Activated T-cell treated with anti-CD3 and anti-CD28 coated beads for 4 hours (primary cell): Measurements from ENCODE around the gene TDRD10.
"Not testable (repeated sequence)": the region's sequence is repeated elsewhere in the genome, so short reads cannot be mapped to it uniquely, and the experiment has no call there.

Experiments used
- DNase-seq: peaks from one replicate; pipeline ENCODE4 v3.0.0-alpha.2; 2020

Gene TDRD10

DNA sequence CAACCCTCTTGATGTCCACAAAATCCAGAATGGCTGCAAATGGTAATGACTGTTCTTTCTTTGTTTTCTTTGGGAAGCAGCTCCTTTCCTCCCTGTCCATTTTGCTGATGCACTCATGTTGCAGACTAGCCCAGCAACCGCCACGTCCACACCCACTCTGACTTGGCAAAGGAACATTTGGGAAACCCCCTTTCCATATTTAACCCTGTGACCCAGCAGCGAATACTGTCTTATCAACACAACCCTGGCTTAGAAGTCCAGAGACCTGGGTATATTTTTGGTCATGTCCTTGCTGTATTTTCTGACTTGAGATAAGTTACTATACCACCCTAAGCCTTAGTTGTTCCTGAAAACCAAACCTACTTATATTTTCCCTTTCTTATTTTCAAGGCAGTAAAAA lies 18.3 kb downstream of the TDRD10 start:
- no peak for DNase-seq

DNA sequence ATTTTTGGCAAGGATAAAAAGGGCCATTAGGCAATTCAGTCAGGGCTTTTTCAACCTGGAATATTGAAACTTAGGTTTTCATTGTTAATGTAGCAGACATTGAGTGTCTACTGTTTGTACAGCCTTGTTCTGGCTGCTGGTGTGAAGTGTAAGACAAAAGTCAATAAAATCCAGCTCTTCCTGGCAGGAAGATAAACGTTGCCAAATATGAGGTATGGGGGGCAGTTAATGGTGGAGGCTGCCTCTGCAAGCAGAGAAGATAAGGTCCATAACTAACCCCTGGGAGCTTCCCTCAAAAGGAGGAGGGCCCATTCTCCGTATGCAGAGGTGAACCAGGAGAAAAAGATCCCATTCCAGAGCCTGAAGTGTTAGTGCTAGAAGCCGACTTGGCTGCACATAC lies 19.7 kb downstream of the TDRD10 start:
- DNase-seq = no peak

DNA sequence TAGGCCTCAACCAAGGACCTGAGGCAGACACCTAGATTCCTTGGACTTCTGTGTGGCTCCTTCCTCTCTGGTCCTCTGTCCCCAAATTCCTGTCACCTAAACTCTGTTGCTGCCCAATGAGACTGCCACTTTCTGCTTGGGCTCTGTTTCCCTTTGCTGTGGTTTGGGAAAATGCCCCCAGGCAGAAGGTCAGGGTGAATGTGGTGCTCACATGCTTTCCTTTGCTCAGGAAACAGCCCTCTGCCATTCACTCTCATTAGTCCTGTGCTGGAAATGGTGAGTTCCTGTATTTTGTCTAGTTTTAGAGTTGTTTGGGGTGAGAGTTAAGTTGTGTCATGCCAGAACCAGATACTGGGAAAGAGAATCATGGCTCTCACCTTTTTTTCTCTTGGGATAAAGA lies 22.9 kb downstream of the TDRD10 start:
- DNase-seq = no peak

DNA sequence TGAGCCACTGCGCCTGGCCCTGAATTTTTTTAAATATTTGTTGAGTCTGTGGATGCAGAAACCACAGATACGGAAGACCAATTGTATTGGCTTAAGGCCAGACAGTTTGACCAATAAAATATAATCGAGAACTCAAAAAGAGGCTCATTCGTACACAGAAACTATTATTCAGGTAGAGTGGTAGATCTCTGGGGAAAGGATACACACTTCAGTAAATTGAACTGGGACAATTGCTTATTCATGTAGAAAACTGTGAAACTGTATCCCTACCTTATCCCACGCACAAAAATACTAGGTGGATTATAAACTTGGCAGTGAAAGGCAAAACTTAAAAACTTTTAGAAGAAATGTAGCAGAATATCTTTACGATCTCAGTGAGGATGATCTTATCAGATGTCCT lies 25.2 kb downstream of the TDRD10 start:
- no peak for DNase-seq

DNA sequence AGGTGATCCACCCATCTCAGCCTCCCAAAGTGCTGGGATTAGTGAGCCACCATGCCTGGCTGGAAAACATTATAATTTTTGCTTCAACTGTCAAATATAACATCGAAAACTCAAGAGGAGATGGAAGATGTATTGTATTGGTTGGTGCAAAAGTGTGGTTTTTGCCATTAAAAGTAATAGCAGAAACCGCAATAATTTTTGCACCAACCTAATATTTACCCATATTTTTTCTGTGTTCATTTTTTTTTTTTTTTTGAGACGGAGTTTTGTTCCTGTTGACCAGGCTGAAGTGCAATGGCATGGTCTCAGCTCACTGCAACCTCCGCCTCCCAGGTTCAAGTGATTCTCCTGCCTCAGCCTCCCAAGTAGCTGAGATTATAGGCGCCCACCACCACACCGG lies 27.3 kb downstream of the TDRD10 start:
- no peak for DNase-seq

DNA sequence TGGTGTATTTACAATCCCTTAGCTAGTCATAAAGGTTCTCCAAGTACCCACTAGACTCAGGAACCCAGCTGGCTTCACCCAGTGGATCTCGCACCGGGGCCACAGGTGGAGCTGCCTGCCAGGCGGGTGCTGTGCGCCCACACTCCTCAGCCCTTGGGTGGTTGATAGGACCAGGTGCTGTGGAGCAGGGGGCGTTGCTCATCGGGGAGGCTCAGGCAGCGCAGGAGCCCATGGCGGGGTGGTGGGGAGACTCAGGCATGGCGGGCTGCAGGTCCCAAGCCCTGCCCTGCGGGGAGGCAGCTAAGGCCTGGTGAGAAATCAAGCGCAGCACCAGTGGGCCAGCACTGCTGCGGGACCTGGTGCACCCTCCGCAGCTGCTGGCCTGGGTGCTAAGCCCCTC lies 29.9 kb downstream of the TDRD10 start:
- not testable (repeated sequence) for DNase-seq

DNA sequence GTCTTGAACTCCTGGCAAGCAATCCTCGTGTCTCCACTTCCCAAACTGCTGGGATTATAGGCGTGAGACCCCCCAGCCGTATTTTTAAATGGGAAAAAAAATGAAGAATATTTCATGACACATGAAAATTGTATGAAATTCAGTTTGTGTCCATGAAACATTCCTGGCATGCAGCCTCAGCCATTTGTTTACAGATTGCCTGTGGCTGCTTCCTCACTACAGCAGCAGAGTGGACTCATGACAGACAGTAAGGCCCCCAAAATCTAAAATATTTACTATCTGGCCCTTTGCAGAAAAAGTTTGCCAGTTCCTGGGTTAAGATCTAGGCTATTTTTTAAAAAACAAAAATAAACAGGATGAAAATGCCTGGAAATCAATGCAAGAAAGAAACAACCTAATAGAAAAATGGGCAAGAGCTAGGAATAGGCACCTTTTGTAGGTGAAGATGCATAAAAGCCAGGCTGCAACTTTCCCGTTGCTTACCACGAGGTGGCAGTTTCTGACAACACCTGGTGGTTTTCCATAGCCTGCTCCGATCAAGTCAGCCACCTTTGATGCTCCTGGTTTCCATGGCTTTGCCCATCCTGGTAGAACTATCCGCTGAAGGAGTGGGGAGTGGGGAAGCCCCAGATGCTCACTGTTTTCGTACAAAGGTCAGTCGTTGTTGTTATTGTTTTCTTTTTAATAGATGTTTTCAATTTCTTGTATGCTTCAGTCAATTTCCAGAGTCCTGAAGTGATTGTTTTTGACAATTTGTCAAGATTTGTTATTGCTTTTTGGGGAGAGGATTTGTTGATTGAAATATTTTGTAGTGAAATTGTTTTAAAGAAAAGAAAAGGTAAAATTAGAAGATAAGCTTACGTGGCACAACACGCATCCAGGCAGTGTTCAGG lies 32.2 kb downstream of the TDRD10 start:
- DNase-seq = no peak

DNA sequence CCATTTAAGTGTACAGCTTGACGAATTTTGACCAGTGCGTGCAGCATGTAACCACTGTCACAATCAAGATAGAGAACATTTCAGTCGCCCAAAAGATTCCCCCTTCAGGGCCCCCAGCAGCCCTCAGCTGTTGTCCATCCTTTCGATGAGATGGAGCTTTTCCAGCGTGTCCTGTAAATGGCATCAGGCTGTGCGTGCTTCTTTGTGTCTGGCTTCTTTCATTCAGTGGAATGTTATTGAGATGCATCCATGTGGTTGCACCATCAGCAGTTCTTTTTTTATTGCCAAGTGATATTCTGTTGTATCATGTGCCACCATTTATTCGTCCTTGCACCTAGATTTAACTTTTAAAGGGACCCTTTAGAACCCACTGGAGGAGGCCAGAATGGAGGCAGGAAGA lies 34.6 kb downstream of the TDRD10 start:
- DNase-seq = no peak

DNA sequence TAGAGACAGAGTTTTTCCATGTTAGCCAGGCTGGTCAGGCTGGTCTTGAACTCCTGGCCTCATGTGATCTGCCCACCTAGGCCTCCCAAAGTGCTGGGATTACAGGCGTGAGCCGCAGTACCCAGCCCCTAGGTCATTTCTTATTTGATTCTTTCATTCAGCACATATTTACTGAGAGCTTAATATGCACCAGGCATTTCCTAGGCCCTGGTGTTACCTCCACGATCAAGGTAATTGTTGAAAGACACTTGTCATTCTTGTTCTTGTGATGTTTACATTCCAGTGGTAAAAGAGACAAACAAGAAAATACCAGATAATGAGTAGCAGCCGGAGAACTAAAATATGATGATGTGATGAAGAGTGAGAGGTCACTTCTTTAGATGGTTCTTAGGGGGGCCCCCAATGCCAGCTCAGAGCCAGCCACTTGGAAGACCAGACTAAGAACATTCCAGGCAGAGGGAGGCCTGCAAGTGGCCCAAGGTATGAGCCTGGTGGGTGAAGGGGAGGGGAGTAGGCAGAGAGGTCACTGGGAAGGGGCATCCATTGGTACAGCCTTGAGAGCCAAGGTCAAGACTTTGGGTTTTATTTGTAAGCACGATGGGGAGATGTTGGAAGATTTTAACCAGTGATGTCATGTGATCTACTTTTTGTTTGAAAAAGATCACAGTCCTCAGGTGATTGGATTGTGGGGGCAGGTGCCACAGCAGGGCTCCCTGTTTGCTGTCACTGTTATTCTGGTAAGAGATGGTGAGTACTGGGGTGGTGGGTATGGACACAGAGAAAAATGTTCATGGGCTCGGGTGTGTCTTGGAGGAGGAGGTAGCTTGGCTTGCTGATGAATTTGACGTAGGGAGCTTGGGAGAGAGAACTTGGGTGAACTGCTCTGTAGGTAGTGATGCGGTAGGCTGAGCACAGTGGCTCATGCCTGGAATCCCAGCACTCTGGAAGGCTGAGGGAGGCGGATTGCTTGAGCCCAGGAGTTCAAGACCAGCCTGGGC lies 37.8 kb downstream of the TDRD10 start:
- DNase-seq = no peak

DNA sequence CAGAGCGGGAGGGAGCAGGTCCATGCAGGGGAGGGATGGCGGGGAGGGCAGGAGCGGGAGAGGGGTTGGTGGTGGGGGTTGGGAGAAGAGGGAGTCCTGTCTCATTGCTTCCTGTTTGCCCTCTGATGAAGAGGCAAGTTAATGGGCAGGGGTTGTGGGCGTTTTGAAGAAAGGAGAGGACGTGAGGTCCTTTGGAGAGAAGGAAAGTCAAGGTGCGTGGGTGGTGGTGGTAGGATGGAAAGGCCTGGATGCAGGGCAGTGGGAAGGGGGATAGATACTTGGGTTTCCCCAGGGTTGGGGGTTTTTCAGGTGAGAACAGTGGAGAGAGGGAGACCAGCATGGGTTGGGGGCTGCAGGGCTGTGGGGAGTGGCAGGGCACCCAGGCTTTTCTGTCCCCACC lies 39.2 kb downstream of the TDRD10 start:
- DNase-seq = no peak

DNA sequence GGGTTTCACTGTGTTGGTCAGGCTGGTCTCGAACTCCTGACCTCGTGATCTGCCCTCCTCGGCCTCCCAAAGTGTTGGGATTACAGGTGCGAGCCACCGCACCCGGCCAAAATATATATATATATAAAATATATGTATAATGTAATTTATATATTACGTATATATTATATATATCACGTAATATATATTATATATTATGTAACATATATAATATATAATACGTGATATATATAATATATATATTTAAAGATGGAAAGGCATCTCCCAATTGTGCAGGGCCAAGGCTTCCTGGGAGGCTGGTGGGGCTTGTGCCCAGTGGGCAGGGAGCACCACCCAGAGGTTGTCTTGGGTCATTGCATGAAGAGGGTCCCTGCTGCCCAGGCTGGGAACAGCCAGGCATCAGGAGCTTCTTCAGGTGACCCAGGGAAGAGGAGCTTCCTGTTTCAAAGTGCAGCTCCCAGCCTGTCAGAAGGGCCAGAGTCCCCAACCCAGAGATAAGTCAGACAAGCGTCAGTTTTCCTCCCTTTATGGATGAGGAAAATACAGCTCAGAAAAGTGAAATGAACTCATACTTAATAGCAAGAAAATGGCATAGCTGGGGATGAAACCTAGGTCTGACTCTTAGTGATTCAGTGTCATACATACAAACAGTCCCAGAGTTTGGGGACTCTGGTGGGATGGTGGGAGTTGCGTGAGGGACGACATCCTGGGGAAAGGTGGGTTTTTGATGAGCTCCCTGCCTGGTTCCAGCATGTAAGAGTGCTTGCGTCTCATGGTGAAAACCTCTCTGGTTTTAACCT lies 44.4 kb downstream of the TDRD10 start:
- DNase-seq = peak; percentile 21

DNA sequence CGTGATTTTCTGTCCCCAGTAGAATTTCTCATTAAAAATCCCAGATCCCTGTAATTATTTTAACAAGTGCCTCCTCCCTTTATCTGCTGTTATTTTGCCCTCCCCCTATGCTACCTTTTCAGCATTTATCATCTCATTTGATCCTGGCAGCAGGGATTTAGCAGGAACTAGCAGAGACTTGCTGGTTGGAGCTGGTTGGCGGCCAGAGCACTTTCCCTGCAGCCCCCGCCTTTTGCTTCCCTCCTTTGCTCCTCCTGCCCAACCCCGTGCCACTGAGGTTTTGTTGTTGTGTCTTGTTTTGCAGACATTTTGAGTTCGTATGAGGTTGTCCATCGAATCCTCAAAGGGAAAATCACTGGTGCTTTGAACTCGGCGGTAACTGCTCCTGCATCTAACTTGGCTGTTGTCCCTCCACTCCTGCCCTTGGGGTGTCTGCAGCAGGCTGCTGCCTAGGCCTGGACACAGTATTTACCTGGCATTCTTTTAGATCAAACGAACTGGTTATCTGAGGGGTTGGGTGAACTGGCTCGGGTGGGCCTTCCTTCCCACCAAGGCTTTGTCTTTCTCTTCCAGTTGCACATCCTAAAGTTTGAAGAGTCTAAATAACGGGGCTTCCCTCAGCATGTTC lies 45.2 kb downstream of the TDRD10 start:
- no peak for DNase-seq

DNA sequence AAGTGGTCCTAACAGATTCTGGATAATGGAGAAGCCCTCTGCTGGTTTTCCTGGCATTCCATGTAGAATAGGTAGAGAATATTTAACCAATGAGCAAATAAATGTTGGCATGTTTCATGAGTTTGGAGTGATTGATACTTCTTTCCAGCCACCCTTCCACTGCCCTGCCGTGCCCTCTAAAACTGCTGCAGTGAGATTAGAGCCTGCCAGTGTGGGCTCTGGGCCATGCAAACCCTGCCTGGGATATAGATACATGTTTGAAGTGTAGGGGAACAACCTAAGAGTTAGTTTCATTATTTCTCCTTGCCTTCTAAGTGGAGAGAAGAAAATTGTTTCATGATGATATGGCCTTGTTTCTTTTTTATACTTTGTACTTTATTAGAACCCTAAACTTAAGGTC lies 46.0 kb downstream of the TDRD10 start:
- no peak for DNase-seq

DNA sequence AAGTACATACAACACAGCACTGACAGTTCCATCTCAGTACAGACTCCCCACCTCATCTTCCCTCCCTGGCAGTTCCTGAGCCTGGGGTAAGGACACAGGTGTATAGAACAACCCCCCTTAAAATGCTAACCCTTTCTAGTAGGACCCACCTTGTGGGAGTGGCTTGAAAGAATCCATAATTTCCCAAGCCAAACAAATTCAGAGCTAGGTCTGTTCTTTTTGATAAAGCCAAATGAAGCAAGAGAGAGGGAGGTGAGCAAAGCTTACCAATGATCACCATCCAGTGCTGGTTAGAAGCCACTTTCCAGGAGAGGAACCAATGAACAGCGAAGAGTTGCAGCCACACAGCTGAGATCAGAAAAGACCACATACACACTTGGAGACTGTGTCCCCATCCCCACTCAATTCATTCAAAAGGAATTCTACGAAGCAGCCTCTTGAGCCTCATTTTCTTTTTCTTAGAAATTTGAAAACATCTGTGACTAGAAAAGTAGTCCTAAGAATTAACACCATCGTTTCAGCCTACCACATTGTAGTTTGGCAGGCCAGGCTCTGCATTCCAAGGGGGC lies 47.3 kb downstream of the TDRD10 start:
- no peak for DNase-seq

DNA sequence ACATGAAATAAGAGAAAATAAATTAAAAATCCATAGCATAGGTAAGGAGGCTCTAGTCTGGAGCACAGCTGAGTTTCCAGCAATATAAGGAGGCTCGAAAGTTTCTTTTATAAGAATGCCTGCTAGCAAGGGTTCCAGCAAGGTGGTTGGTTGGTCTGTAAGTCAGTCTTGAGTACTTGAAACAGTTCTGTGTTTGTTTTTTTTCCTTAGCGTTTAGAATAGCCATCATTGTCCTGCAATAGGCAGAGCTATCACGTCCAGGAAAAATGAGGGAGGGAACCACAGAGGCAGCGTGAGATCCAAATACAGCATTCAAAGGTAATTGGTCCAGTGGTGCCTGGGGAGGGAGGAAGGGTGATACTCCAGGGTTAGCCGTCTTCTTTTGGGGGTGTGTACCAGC lies 48.1 kb downstream of the TDRD10 start:
- no peak for DNase-seq

DNA sequence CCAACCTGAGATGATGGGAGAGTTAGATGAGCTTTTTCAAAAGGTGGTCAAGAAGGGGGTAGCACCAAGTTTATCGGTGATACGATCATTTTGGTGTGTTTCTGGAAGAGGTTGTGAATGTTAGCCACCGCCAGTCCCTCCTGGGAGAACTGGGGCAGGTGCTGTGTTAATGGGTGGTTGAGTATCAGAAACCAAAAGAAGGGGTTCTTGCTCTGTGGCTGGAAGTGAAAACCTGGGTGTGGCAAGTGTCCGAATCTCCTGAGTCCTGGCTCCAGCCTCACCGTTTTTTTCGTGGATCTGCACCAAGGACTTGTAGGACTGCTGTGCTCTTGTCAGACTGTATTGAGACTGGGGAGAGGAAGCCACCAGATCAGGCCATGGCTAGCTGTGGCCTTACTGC lies 48.6 kb downstream of the TDRD10 start:
- DNase-seq = no peak

DNA sequence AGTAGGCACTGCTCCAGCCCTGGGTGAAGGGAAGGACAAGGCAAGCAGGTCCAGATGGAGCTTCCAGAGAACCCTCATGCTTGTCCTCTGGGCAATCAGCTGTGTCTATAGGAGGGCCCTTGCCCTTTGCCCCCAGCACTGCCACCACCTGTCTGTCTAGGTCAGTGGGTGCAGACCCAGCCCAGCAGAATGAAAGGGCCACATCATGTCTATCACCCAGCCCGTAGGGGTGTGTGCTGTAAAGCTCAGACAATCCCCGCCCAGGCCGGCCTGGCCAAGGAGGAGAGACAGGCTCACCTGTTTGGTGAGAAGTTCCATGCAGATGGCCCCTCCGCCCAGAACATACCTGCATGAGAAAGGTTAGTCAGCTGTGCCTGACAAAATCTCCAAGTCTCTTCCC lies 49.5 kb downstream of the TDRD10 start:
- no peak for DNase-seq

DNA sequence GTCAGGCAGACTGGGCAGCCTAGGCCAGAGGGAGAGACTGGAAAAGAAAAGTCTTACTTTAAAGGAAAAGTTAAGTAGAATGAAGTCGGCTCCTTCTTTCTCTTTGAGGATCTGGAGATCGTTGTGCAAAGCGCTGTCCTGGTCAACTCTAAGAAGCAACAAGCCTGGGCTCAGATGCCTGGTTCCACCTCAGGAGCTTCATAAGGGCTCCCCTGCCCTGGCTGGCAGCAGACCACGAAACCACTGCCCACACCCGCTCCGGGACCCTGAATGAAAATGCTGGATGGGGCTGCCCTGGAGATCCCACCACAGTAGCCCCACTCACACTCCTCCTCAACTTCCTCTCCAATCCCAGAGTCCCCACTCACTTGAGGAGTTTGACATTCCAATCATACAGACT lies 50.0 kb downstream of the TDRD10 start:
- no peak for DNase-seq

DNA sequence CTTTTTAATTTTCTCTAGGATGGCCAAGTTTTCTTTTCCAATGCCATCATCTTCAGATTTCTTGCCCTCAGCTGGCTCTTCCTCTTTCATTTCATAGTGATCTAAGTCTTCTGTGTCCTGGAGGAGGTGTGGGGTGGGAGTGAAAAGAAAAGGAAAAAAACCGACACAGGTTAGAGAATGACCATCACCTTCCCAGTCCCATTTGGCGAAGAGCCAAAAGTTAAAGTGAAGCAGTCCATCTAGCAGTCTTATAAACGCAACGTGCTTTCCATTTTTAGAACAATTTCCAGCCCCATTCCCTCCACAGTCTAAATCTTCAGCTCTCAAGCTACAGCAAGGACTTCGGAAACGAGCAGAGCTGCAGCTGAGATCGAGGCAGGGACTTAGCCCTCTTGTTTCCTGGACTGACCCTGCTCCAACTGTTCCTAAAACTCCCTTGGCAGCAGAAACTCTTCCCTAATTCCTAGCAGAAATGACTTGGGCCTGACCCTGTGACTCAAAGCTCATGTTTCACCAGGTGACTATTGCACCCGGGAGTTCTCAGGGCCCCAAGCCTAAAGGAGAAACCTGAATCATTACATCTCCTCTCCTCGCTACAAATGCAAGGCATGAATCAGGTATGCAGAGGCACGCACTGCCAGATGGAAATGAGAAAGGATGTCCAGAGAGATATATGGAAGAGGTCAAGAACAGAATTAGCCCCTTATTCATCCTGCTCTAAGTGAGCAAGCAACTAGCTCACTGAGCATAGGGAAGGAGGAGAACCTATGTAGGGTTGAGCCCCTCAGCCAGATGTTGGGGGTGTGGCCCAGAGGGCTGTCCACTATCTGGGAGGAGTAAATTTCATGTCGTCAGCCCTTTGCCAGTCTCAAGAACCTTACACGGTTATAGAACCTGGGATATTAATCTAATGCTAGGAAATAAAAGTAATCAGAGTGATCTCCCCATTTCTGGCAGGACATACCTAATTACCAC lies 51.3 kb downstream of the TDRD10 start:
- DNase-seq = no peak

DNA sequence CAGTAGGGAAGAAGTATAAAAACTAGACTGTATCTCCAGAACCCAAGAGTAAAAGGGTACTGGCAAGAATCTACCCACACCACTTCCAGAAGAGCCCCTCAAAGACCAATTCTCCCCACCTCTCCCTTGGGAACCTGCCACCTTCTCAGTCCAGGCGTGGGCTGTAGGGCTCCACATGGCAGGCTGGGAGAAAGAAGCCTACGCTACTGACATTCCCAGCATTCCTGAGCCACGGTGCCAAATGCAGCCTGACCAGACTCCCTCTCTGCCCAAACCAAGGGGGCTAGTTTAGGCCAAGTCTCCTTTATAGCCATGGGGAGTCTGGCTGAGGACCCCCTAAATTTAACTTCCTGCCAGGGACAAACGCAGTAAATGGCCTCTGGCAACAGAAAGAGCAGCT lies 54.4 kb downstream of the TDRD10 start:
- no peak for DNase-seq
